NOMO-1 treated with dmso at 0.1 percent for 144 hours (cell line): Measurements from ENCODE around the gene WDR6.

ENCODE experiments used
- DNase-seq: peaks from one replicate; lab custom pipeline; 2025; ENCODE audit not compliant: unreplicated experiment; lab: John Stamatoyannopoulos, UW

Gene WDR6

GRCh38 chr3:49028673-49029562, 21.7 kb downstream of the WDR6 start, which contains the start of gene IMPDH2:
Gene IMPDH2, minus strand, starts transcription at chr3:49029398. Its CDS starts 48 bp downstream, at chr3:49029350.
- peak; percentile 84 for DNase-seq

GRCh38 chr3:49029563-49029884, 22.3 kb downstream of the WDR6 start:
- no peak for DNase-seq

- no peak for DNase-seq
Observed at GRCh38 chr3:49030321-49030720, 23.1 kb downstream of the WDR6 start.

DNA sequence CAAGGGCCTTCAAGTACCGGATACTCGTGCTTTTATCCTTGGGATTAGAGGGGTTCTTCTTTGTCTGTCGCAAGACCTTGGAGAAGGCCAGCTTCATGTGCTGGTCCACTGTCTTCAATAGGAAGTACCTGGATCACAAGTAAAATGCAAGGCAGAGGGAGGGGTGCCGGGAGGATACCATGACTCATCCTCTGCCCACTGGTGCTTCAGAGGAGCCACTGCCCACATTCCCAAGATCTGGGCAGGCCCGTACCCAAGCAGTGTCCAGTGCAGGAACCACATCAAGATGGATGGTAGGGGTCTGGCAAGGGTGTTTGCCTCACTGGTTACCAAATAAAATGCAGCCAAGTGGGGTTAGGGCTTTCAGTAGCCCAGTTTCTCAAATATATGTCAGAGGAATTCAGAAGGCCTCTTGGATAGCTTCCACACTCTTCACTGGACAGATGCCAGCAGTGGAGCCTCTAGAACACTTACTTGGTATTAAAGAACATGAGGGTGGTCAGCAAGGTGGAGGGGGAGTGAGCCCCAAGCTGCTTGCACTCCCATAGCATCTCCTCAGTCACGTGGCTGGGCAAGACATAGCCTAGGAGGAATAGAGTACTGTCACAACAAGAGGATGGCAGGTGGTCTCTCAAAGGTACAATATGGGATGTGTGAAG, 25.6 kb downstream of the WDR6 start:
- no peak for DNase-seq

GRCh38 chr3:49034650-49035049, 27.5 kb downstream of the WDR6 start:
- DNase-seq = no peak

DNA sequence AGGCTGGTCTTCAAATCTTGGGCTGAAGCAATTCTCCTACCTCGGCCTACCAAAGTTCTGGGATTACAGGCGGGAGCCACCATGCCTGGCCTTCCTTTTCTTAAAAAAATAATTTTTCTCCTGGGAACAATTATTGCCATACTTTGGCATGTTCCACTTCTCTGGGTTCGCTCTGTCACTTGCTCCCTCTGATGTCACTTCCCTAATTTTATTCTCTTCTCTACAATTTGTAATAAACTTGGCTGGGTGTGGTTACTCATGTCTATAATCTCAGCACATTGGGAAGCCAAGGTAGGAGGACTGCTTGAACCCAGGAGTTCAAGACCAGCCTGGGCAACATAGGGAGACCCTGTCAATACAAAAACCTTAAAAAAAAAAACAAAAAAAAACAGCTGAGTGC, 28.1 kb downstream of the WDR6 start:
- no peak for DNase-seq

GRCh38 chr3:49053543-49053942, 46.4 kb downstream of the WDR6 start:
- peak; percentile 44 for DNase-seq

GRCh38 chr3:49054344-49054862, 47.2 kb downstream of the WDR6 start:
- no peak for DNase-seq

GRCh38 chr3:49057268-49057667, 50.1 kb downstream of the WDR6 start:
- no peak for DNase-seq

- DNase-seq = no peak
Observed at GRCh38 chr3:49058011-49058410, 50.8 kb downstream of the WDR6 start.
